ENCODE data around the gene CHML. TPM values are rescaled to one million over a fixed set of nuclear protein-coding genes. Genes with fewer than 3 reads are reported as not detected.

CHML gene
- total RNA-seq, 6 donors from 2014 or later = 5.2 to 15.5 (median 11.8) TPM

GRCh38 chr1:241638099-241638682 lies 2.0 kb downstream of the CHML start:
- Histone ChIP-seq H3K9me3 (no peaks in the 10 kb centered on the region), H3K4me1 (peaks cover 12 to 25% (median 20%) of the 10 kb centered on the region in 4 donors), H3K36me3 (peaks cover 0 to 10% (median under 1%) of the 10 kb centered on the region in 4 donors), H3K4me3 (peak overlapping the region in 1 of 4 donors; percentile 17), H3K27me3 (no peaks in the 10 kb centered on the region), H3K27ac (peak overlapping the region in 1 of 4 donors; percentile 5)
- TF ChIP-seq EP300 (IDR thresholded peaks at IDR 0.05) = no peak
- ATAC-seq (ENCODE audit: low FRiP score in 2 of 2) (no peak), DNase-seq (no peak)
- 73 to 80% methylated on average over 5 of the region's 5 CpGs for WGBS, 2 donors

GRCh38 chr1:241637604-241638003 lies 2.6 kb downstream of the CHML start:
- Histone ChIP-seq H3K4me3 (peak overlapping the region in 1 of 4 donors; percentile 17), H3K27ac (no peak overlapping the region)

DNA sequence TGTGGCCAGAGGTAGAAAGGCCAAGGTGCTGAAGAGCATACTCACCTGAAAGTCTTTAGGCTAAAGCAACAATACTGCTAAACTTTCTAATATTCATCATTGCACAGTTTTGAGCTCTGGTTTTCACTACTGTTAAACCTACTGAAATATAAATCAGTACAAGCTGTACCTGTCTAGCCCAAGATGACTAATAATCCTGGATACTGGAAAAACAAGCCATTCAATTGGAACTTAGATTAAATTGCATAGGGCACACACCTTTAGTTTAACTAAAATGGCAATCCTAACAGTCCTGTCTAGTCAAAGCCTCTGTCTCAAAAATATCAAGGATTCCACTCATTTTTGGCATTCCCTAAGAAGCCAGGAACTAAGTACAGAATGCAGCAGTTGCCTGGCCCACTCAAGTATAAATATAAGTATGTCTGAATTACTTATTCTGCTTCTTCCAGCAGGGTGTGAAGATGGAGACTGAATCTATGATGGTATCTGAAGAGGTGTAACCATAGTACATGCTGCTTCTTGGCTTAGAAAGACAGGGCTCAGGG lies 3.1 kb downstream of the CHML start:
- Histone ChIP-seq H3K4me1 (peaks cover 12 to 25% (median 20%) of the 10 kb centered on the region in 4 donors), H3K27ac (no peak overlapping the region), H3K9me3 (no peaks in the 10 kb centered on the region), H3K36me3 (peaks cover 0 to 10% (median under 1%) of the 10 kb centered on the region in 4 donors), H3K27me3 (no peaks in the 10 kb centered on the region), H3K4me3 (no peak overlapping the region)
- ATAC-seq (ENCODE audit: low FRiP score in 2 of 2) (no peak), DNase-seq (no peak)
- TF ChIP-seq POLR2A (IDR thresholded peaks at IDR 0.05) (no peak), POLR2AphosphoS5 (IDR thresholded peaks at IDR 0.05) (no peak), CTCF (IDR thresholded peaks at IDR 0.05) (no peak), EP300 (IDR thresholded peaks at IDR 0.05) (no peak)

More at GRCh38 chr1:241637604-241638003, 2.6 kb downstream of the CHML start:
- TF ChIP-seq EP300 (IDR thresholded peaks at IDR 0.05) = no peak
- TF ChIP-seq POLR2A (IDR thresholded peaks at IDR 0.05) = no peak
- no peak for TF ChIP-seq CTCF (IDR thresholded peaks at IDR 0.05)
- TF ChIP-seq POLR2AphosphoS5 (IDR thresholded peaks at IDR 0.05) = no peak
- WGBS, 2 donors = 84 to 85% methylated on average over 4 of the region's 4 CpGs
- peaks cover 12 to 25% (median 20%) of the 10 kb centered on the region in 4 donors for H3K4me1 ChIP-seq
- DNase-seq (no peak), ATAC-seq (ENCODE audit: low FRiP score in 2 of 2) (no peak)
- no peaks in the 10 kb centered on the region for H3K27me3 ChIP-seq
- H3K36me3 ChIP-seq = peaks cover 0 to 10% (median under 1%) of the 10 kb centered on the region in 4 donors
- H3K9me3 ChIP-seq = no peaks in the 10 kb centered on the region

DNA sequence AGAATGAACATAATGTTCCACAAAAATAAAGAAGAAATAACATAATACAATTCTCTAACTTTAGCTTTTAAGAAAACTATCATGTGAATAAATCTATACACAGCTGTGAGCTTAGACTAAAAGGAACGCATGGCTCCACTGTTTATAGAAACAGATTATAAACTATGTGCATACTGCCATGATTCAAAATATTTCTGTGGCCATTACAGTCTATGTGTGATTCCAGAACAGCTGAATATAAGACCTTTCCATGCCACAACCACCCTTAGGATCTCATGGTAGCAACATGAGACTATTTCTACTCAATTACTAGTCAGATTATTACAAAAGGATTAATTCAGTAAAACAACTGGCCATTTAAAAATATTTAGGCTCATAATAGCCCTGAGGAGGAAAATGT lies 3.9 kb downstream of the CHML start:
- ATAC-seq (ENCODE audit: low FRiP score in 2 of 2) = no peak
- Histone ChIP-seq H3K36me3 (peaks cover 0 to 10% (median under 1%) of the 10 kb centered on the region in 4 donors), H3K27ac (no peak overlapping the region), H3K9me3 (no peaks in the 10 kb centered on the region), H3K4me1 (peaks cover 12 to 25% (median 20%) of the 10 kb centered on the region in 4 donors), H3K27me3 (no peaks in the 10 kb centered on the region), H3K4me3 (no peak overlapping the region)
- 66 to 73% methylated on average over 1 of the region's 1 CpG for WGBS, 2 donors
- TF ChIP-seq CTCF (IDR thresholded peaks at IDR 0.05) (no peak), EP300 (IDR thresholded peaks at IDR 0.05) (no peak), POLR2AphosphoS5 (IDR thresholded peaks at IDR 0.05) (no peak), POLR2A (IDR thresholded peaks at IDR 0.05) (no peak)
- DNase-seq = no peak

GRCh38 chr1:241635556-241636152 lies 4.5 kb downstream of the CHML start:
- Histone ChIP-seq H3K27me3 (no peaks in the 10 kb centered on the region), H3K36me3 (peaks cover 0 to 10% (median under 1%) of the 10 kb centered on the region in 4 donors), H3K4me1 (peaks cover 9 to 20% (median 16%) of the 10 kb centered on the region in 4 donors), H3K27ac (no peak overlapping the region), H3K4me3 (no peak overlapping the region), H3K9me3 (no peaks in the 10 kb centered on the region)
- TF ChIP-seq POLR2A (IDR thresholded peaks at IDR 0.05) (no peak), EP300 (IDR thresholded peaks at IDR 0.05) (no peak), POLR2AphosphoS5 (IDR thresholded peaks at IDR 0.05) (no peak), CTCF (IDR thresholded peaks at IDR 0.05) (no peak)
- no peak for DNase-seq
- 82 to 85% methylated on average over 4 of the region's 4 CpGs for WGBS, 2 donors
- ATAC-seq (ENCODE audit: low FRiP score in 2 of 2) = no peak
